CD4-positive, alpha-beta T cell treated with Interleukin-21 for 1 hour (primary cell): ENCODE results near the gene DCAF8.
A peak's percentile ranks its signal among the peaks of the same experiment; 100 is the strongest.

Experiments
- DNase-seq: peaks from one replicate; pipeline ENCODE4 v3.0.0-alpha.2; 2020

DCAF8 gene

GRCh38 chr1:160260406-160261382, 1.7 kb downstream of the DCAF8 start:
- DNase-seq, result peak; percentile 14

- no peak for DNase-seq
Measured at GRCh38 chr1:160258177-160258798, 4.1 kb downstream of the DCAF8 start.

- DNase-seq, result no peak
Measured at GRCh38 chr1:160257411-160258015, 4.8 kb downstream of the DCAF8 start.

GRCh38 chr1:160256396-160257046, 5.8 kb downstream of the DCAF8 start:
- no peak for DNase-seq

- no peak for DNase-seq
Measured at GRCh38 chr1:160255781-160256300, 6.5 kb downstream of the DCAF8 start.

GRCh38 chr1:160251687-160252526, 10.4 kb downstream of the DCAF8 start:
- peak; percentile 77 for DNase-seq

GRCh38 chr1:160251011-160251410, 11.3 kb downstream of the DCAF8 start:
- no peak for DNase-seq

- no peak for DNase-seq
Measured at GRCh38 chr1:160247053-160247452, 15.3 kb downstream of the DCAF8 start.

GRCh38 chr1:160245434-160245833, 16.9 kb downstream of the DCAF8 start:
- no peak for DNase-seq

GRCh38 chr1:160244209-160244608, 18.1 kb downstream of the DCAF8 start:
- no peak for DNase-seq

GRCh38 chr1:160243767-160244166, 18.6 kb downstream of the DCAF8 start:
- DNase-seq, result no peak

GRCh38 chr1:160239582-160240299, 22.6 kb downstream of the DCAF8 start:
- DNase-seq, result no peak

- DNase-seq, result no peak
Measured at GRCh38 chr1:160238408-160238807, 23.9 kb downstream of the DCAF8 start.

- no peak for DNase-seq
Measured at GRCh38 chr1:160237558-160237957, 24.8 kb downstream of the DCAF8 start.

- no peak for DNase-seq
Measured at GRCh38 chr1:160236806-160237205, 25.5 kb downstream of the DCAF8 start.

GRCh38 chr1:160232911-160233310, 29.4 kb downstream of the DCAF8 start:
- DNase-seq, result no peak

- DNase-seq, result no peak
Measured at GRCh38 chr1:160228431-160228830, 33.9 kb downstream of the DCAF8 start.

- no peak for DNase-seq
Measured at GRCh38 chr1:160227561-160227960, 34.8 kb downstream of the DCAF8 start.

- DNase-seq, result no peak
Measured at GRCh38 chr1:160227034-160227433, 35.3 kb downstream of the DCAF8 start.

GRCh38 chr1:160226623-160227022, 35.7 kb downstream of the DCAF8 start:
- DNase-seq, result no peak

GRCh38 chr1:160225345-160225744, 37.0 kb downstream of the DCAF8 start:
- DNase-seq, result no peak
